HG03565 (cell line): ENCODE measurements around the gene AHI1.

ENCODE experiments used
- ATAC-seq: cut with Tn5 transposase; IDR thresholded peaks from one replicate; pipeline ENCODE4 v1.9.1; 2021; ENCODE audit warnings: mild to moderate bottlenecking, moderate library complexity; ENCODE audit not compliant: unreplicated experiment

AHI1 gene

GRCh38 chr6:135236732-135237131 lies 260.8 kb downstream of the AHI1 start:
- ATAC-seq: no peak

- no peak for ATAC-seq
These were observed 261.2 kb downstream of the AHI1 start for GRCh38 chr6:135236319-135236718.

- ATAC-seq: no peak
These were observed 261.8 kb downstream of the AHI1 start for GRCh38 chr6:135235716-135236115.

- no peak for ATAC-seq
These were observed 263.1 kb downstream of the AHI1 start for GRCh38 chr6:135234492-135234780.

- ATAC-seq: peak; percentile 56
These were observed 263.7 kb downstream of the AHI1 start for GRCh38 chr6:135233686-135234491.
